ENCODE measurements around the gene ITIH3. TPM values are rescaled to one million over a fixed set of nuclear protein-coding genes. Genes with fewer than 3 reads are reported as not detected.

The ITIH3 gene
- total RNA-seq, 1 experiment from 2014 or later = not detected

GRCh38 chr3:52835766-52836470, 41.3 kb downstream of the ITIH3 start:
- Histone ChIP-seq H3K27me3 (replicated peaks; ENCODE audit: insufficient read depth, low read depth, low read length, poor library complexity) (no peaks in the 10 kb centered on the region), H3K27ac (ENCODE audit: low read depth, low read length, poor library complexity, severe bottlenecking) (no peak overlapping the region), H3K36me3 (ENCODE audit: insufficient read depth, low read length, poor library complexity, severe bottlenecking) (no peaks in the 10 kb centered on the region), H3K4me1 (ENCODE audit: insufficient read depth, low read length, poor library complexity, severe bottlenecking) (no peaks in the 10 kb centered on the region), H3K4me3 (ENCODE audit: low read depth, low read length, poor library complexity, severe bottlenecking) (no peak overlapping the region), H3K9me3 (ENCODE audit: low read depth, low read length, poor library complexity, severe bottlenecking) (no peaks in the 10 kb centered on the region)
- no TSS peak for BruUV-seq (replicated peaks)
- intact Hi-C loops (cut with micrococcal nuclease; ENCODE audit: unreplicated experiment) = no loop called here
- TF ChIP-seq EZH2 (IDR thresholded peaks at IDR 0.05; ENCODE audit: borderline replicate concordance, low read depth, low read length, poor library complexity, severe bottlenecking) = no peak
- TF ChIP-seq, protein P1, sequence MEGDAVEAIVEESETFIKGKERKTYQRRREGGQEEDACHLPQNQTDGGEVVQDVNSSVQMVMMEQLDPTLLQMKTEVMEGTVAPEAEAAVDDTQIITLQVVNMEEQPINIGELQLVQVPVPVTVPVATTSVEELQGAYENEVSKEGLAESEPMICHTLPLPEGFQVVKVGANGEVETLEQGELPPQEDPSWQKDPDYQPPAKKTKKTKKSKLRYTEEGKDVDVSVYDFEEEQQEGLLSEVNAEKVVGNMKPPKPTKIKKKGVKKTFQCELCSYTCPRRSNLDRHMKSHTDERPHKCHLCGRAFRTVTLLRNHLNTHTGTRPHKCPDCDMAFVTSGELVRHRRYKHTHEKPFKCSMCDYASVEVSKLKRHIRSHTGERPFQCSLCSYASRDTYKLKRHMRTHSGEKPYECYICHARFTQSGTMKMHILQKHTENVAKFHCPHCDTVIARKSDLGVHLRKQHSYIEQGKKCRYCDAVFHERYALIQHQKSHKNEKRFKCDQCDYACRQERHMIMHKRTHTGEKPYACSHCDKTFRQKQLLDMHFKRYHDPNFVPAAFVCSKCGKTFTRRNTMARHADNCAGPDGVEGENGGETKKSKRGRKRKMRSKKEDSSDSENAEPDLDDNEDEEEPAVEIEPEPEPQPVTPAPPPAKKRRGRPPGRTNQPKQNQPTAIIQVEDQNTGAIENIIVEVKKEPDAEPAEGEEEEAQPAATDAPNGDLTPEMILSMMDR (conservative IDR thresholded peaks at IDR 0.05; ENCODE audit: low read depth, low read length) = no peak
- no peak for DNase-seq (ENCODE audit: low spot score)
- ChIA-PET POLR2A (ENCODE audit: low non-redundant PET) (no interaction called here), CTCF (no interaction called here)

- no peaks in the 10 kb centered on the region for H3K36me3 ChIP-seq (ENCODE audit: insufficient read depth, low read length, poor library complexity, severe bottlenecking)
- H3K27ac ChIP-seq (ENCODE audit: low read depth, low read length, poor library complexity, severe bottlenecking) = no peak overlapping the region
- ChIA-PET POLR2A (ENCODE audit: low non-redundant PET) (no interaction called here), CTCF (no interaction called here)
- H3K4me3 ChIP-seq (ENCODE audit: low read depth, low read length, poor library complexity, severe bottlenecking) = no peak overlapping the region
- H3K27me3 ChIP-seq (replicated peaks; ENCODE audit: insufficient read depth, low read depth, low read length, poor library complexity) = no peaks in the 10 kb centered on the region
- H3K4me1 ChIP-seq (ENCODE audit: insufficient read depth, low read length, poor library complexity, severe bottlenecking) = no peaks in the 10 kb centered on the region
- BruUV-seq (replicated peaks) = no TSS peak
- intact Hi-C loops (cut with micrococcal nuclease; ENCODE audit: unreplicated experiment) = no loop called here
- no peaks in the 10 kb centered on the region for H3K9me3 ChIP-seq (ENCODE audit: low read depth, low read length, poor library complexity, severe bottlenecking)
- TF ChIP-seq EZH2 (IDR thresholded peaks at IDR 0.05; ENCODE audit: borderline replicate concordance, low read depth, low read length, poor library complexity, severe bottlenecking) = no peak
- TF ChIP-seq, protein P1 (conservative IDR thresholded peaks at IDR 0.05; ENCODE audit: low read depth, low read length) = no peak
- DNase-seq (ENCODE audit: low spot score) = no peak
Measured at GRCh38 chr3:52836471-52836845, 41.9 kb downstream of the ITIH3 start.

DNA sequence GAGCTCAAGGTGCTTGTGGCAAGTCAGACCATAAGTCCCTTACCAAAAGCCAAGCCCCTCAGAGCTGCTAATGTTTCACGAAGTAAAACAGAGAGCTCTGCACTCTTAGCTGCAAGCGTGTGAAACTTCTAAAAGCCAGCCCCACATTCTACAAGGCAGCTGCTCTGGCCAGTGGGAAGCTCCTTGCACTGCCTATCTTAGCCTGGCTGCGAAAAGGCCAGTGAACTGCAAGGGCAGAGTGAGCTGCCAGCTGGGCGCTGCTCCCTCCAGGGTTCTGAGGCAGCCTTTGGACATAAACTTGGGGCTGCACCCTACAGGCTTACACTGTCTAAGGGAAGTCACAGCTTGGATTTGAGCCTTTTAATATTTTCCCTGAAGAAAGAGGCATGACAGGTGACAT, 42.4 kb downstream of the ITIH3 start:
- H3K27me3 ChIP-seq (replicated peaks; ENCODE audit: insufficient read depth, low read depth, low read length, poor library complexity) = no peaks in the 10 kb centered on the region
- H3K9me3 ChIP-seq (ENCODE audit: low read depth, low read length, poor library complexity, severe bottlenecking) = no peaks in the 10 kb centered on the region
- no peak overlapping the region for H3K27ac ChIP-seq (ENCODE audit: low read depth, low read length, poor library complexity, severe bottlenecking)
- no peak overlapping the region for H3K4me3 ChIP-seq (ENCODE audit: low read depth, low read length, poor library complexity, severe bottlenecking)
- no peaks in the 10 kb centered on the region for H3K36me3 ChIP-seq (ENCODE audit: insufficient read depth, low read length, poor library complexity, severe bottlenecking)
- no peaks in the 10 kb centered on the region for H3K4me1 ChIP-seq (ENCODE audit: insufficient read depth, low read length, poor library complexity, severe bottlenecking)
- TF ChIP-seq, protein P1 (conservative IDR thresholded peaks at IDR 0.05; ENCODE audit: low read depth, low read length) = no peak
- TF ChIP-seq EZH2 (IDR thresholded peaks at IDR 0.05; ENCODE audit: borderline replicate concordance, low read depth, low read length, poor library complexity, severe bottlenecking) = no peak
- POLR2A ChIA-PET (ENCODE audit: low non-redundant PET) = no interaction called here
- no peak for DNase-seq (ENCODE audit: low spot score)
- BruUV-seq (replicated peaks) = no TSS peak
- CTCF ChIA-PET = no interaction called here
- intact Hi-C loops (cut with micrococcal nuclease; ENCODE audit: unreplicated experiment) = no loop called here

Measured in A673 (cell line).